GM12878 (cell line): ENCODE measurements around the gene DLG1. TPM values are rescaled to one million over a fixed set of nuclear protein-coding genes. Genes with fewer than 3 reads are reported as not detected.

Experiments used
- ATAC-seq: fragments of 200-7000 bp; cut with Tn5 transposase; 3 replicates; pipeline ENCODE4 v1.9.1; 2020; ENCODE audit warnings: mild to moderate bottlenecking, moderate library complexity
- BruUV-seq: library from RNA; stranded (reverse); fragments of 400-500 nt; replicated peaks from 2 replicates; lab custom pipeline; 2021; lab: Mats Ljungman, UMichigan
- CTCF ChIA-PET: fragments of 300-600 bp; sonication (Branson Sonifier 250); formaldehyde crosslinking; extraction: SDS; loops from one replicate; lab custom pipeline; 2021; ENCODE audit warnings: inconsistent platforms; lab: Yijun Ruan, JAX
- POLR2A ChIA-PET: fragments of 350-600 bp; formaldehyde crosslinking; extraction: SDS; loops from one replicate; lab custom pipeline; 2021; ENCODE audit warnings: inconsistent platforms; lab: Charles Lee
- RAD21 ChIA-PET: fragments of 300-600 bp; sonication (Branson Sonifier 250); formaldehyde crosslinking; loops from one replicate; lab custom pipeline; 2023; ENCODE audit warnings: antibody characterized with exemption; ENCODE audit not compliant: unreplicated experiment; lab: Charles Lee
- SMC1A ChIA-PET: fragments of 300-600 bp; sonication (Branson Sonifier 250); formaldehyde crosslinking; loops from one replicate; lab custom pipeline; 2023; ENCODE audit not compliant: unreplicated experiment, uncharacterized antibody; lab: Charles Lee
- DNase-seq: peaks from one replicate; pipeline ENCODE4 v3.0.0-alpha.2; 2011; ENCODE audit warnings: low read depth, low spot score
- FAIRE-seq: peaks from 3 replicates; lab custom pipeline; 2011; peaks lifted over from hg19 to GRCh38; lab: Jason Lieb, UNC
- H2AFZ ChIP-seq: 2 replicates; pipeline ENCODE4 v1.6.0; 2011; ENCODE audit warnings: low read depth, low read length, control low read depth; ENCODE audit not compliant: control insufficient read depth
- H3K27ac ChIP-seq: 2 replicates; pipeline ENCODE4 v1.5.1; 2011; ENCODE audit warnings: control low read depth; ENCODE audit not compliant: control insufficient read depth, insufficient read depth
- H3K27me3 ChIP-seq, 2 experiments: replicated peaks in 1 of 2; 2 replicates each; pipeline versions ENCODE4 v1.6.0 to v1.6.1; 2011; ENCODE audit warnings: low read length in 1 of 2; ENCODE audit not compliant: control insufficient read depth in 2 of 2, insufficient read depth in 2 of 2
- H3K36me3 ChIP-seq, 2 experiments: 2 replicates each; pipeline ENCODE4 v1.5.1; 2011; ENCODE audit warnings: low read length in 1 of 2; ENCODE audit not compliant: control insufficient read depth in 2 of 2, insufficient read depth in 2 of 2
- H3K4me1 ChIP-seq: 2 replicates; pipeline ENCODE4 v1.6.1; 2011; ENCODE audit warnings: mild to moderate bottlenecking, low read length, moderate library complexity, mixed read lengths; ENCODE audit not compliant: control insufficient read depth, insufficient read depth
- H3K4me2 ChIP-seq: 2 replicates; pipeline ENCODE4 v1.6.0; 2011; ENCODE audit warnings: control low read depth; ENCODE audit not compliant: control insufficient read depth, insufficient read depth
- H3K4me3 ChIP-seq: fragments of 200-600 bp; sonication (generic); 2 replicates; pipeline ENCODE4 v1.5.1; 2016
- H3K79me2 ChIP-seq: 2 replicates; pipeline ENCODE4 v1.6.0; 2011; ENCODE audit warnings: low read length; ENCODE audit not compliant: control insufficient read depth, insufficient read depth
- H3K9ac ChIP-seq: 2 replicates; pipeline ENCODE4 v1.8.0; 2011; ENCODE audit warnings: low read length, control low read depth, mixed read lengths; ENCODE audit not compliant: control insufficient read depth, insufficient read depth
- H3K9me3 ChIP-seq: replicated peaks from 3 replicates; pipeline ENCODE4 v1.5.1; 2011; ENCODE audit warnings: mild to moderate bottlenecking, low read length; ENCODE audit not compliant: control insufficient read depth, insufficient read depth
- H4K20me1 ChIP-seq: 2 replicates; pipeline ENCODE4 v1.6.0; 2011; ENCODE audit not compliant: control insufficient read depth, insufficient read depth
- CEBPZ ChIP-seq: fragments of 150-350 bp; IDR thresholded peaks from 2 replicates; pipeline ENCODE4 v1.6.1; 2016; ENCODE audit warnings: low read depth, low read length
- FOS ChIP-seq: IDR thresholded peaks from 3 replicates; pipeline ENCODE4 v1.6.1; 2011; ENCODE audit warnings: borderline replicate concordance; ENCODE audit not compliant: insufficient read length; ENCODE audit errors: extremely low read depth
- GATAD2B ChIP-seq: fragments of 450-650 bp; conservative IDR thresholded peaks from 2 replicates; pipeline ENCODE4 v1.6.1; 2017; ENCODE audit warnings: low read depth, mild to moderate bottlenecking, moderate library complexity
- NR2C2 ChIP-seq: IDR thresholded peaks from 2 replicates; pipeline ENCODE4 v1.6.1; 2011; ENCODE audit warnings: borderline replicate concordance, low read depth; ENCODE audit not compliant: control insufficient read depth, insufficient read length
- POLR2AphosphoS2 ChIP-seq: IDR thresholded peaks from 2 replicates; pipeline ENCODE4 v1.6.1; 2011; ENCODE audit warnings: low read depth, mild to moderate bottlenecking, low read length, improper control_type of control experiment, moderate library complexity
- RB1 ChIP-seq: fragments of 450-650 bp; formaldehyde crosslinking; IDR thresholded peaks from 2 replicates; pipeline ENCODE4 v1.6.1; 2017; ENCODE audit warnings: mild to moderate bottlenecking, borderline replicate concordance
- RBBP5 ChIP-seq: fragments of 200-600 bp; sonication (generic); conservative IDR thresholded peaks from 2 replicates; pipeline ENCODE4 v1.6.1; 2016
- ZBTB33 ChIP-seq: fragments of 450-650 bp; IDR thresholded peaks from 2 replicates; pipeline ENCODE4 v1.6.1; 2017; ENCODE audit warnings: mild to moderate bottlenecking
- WGBS: methylation state at CpG from one replicate; pipeline ENCODE4 v1.1.6; 2016; ENCODE audit warnings: low lambda C conversion rate; ENCODE audit not compliant: insufficient replicate concordance, insufficient coverage; ENCODE audit errors: missing lambda C conversion rate; 5-methylcytosine and 5-hydroxymethylcytosine counted together
- in situ Hi-C: fragments of 300-500 bp; cut with MboI; formaldehyde crosslinking; loops from 9 replicates; pipeline ENCODE4 v1.14.3; 2018; ENCODE audit warnings: mixed read lengths
- intact Hi-C: fragments of 100-400 bp; cut with micrococcal nuclease; formaldehyde crosslinking; loops from one replicate; pipeline ENCODE4 v1.14.2; 2022; ENCODE audit not compliant: unreplicated experiment
- polyA plus RNA-seq, 11 experiments: library from polyadenylated mRNA; depleted of rRNA in 4 of 11; unstranded in 6 of 11; stranded (reverse) in 5 of 11; fragments of >200 nt; fragmentation: Nextera tagmentation in 4 of 11; fragmentation: Illumina TruSeq in 1 of 11; extraction: Ambion mirVana in 4 of 11; extraction: Trizol in 1 of 11; gene quantifications; 1 replicate in 1 of 11; 2 replicates in 10 of 11; pipeline versions ENCODE4 v1.2.1 to v1.2.3, GENCODE V29; 2011 to 2016; ENCODE audit warnings: inconsistent platforms in 2 of 11, missing spikeins in 2 of 11, low read depth in 1 of 11
- total RNA-seq, 4 experiments: library from RNA; depleted of rRNA in 3 of 4; stranded (reverse); fragments of >200 nt in 3 of 4; fragmentation: Illumina TruSeq in 1 of 4; extraction: Trizol in 1 of 4; gene quantifications; 2 replicates each; pipeline versions ENCODE4 v1.2.1 to v1.2.3, GENCODE V29; 2013 to 2021

Gene DLG1
- total and polyA plus RNA-seq, 10 of the 15 experiments (the other 5 are each of a cell fraction or from before 2014, with no cell fraction given) = 9.2 to 63.1 (median 40.1) TPM

DNA sequence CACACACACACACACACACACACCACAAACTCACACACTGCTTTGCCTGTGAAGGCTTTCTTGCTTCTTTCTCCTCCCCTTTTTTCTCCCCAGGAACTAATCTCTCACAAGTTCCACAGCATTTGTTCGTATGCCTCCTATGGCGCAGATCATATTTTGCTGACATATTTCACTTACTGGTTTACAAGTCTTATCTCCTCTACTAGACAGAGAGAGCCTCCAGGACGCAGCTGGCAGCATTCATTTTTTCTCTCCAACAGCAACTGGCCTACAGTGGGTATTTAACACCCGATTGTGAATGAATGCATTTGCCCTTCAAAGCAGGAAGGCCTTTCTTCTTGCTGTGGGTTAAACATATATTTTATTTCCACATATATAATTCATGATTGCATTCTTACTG lies 47.0 kb upstream of the DLG1 start:
- in situ Hi-C loops (no loop called here), intact Hi-C loops (no loop called here)
- Histone ChIP-seq H3K4me3 (no peak overlapping the region), H3K9ac (no peak overlapping the region), H3K27ac (no peak overlapping the region), H3K36me3 (no peaks in the 10 kb centered on the region), H3K4me2 (no peak overlapping the region), H3K9me3 (no peaks in the 10 kb centered on the region), H3K4me1 (no peaks in the 10 kb centered on the region), H3K27me3 (no peaks in the 10 kb centered on the region), H2AFZ (no peak overlapping the region), H4K20me1 (no peaks in the 10 kb centered on the region), H3K79me2 (no peaks in the 10 kb centered on the region)
- RAD21 ChIA-PET = no interaction called here
- FAIRE-seq (no peak), ATAC-seq (no peak), DNase-seq (no peak)
- POLR2A ChIA-PET = no interaction called here
- 68% methylated on average over 4 of the region's 4 CpGs for WGBS
- no TSS peak for BruUV-seq
- no peak for TF ChIP-seq ZBTB33
- no peak for TF ChIP-seq CEBPZ
- TF ChIP-seq NR2C2 = no peak
- TF ChIP-seq RB1 = no peak
- TF ChIP-seq FOS = no peak
- no peak for TF ChIP-seq RBBP5
- TF ChIP-seq POLR2AphosphoS2 = no peak
- TF ChIP-seq GATAD2B = no peak
- CTCF ChIA-PET = interaction anchor here (0.7 kb wide), 1 partner anchor 88 kb away, joined by 3 read pairs; no protein-coding TSS in a partner anchor
- SMC1A ChIA-PET = interaction anchor here (0.8 kb wide), 1 partner anchor 280 kb away, joined by 3 read pairs; no protein-coding TSS in a partner anchor
